NCI-H446 (cell line): ENCODE measurements around the gene P2RY11.

ENCODE experiments used
- DNase-seq, 2 experiments: peaks; one replicate each; lab custom pipeline; 2025; lab: John Stamatoyannopoulos, UW

P2RY11 gene

GRCh38 chr19:10141479-10141878 lies 30.0 kb downstream of the P2RY11 start:
- DNase-seq, result no peak

GRCh38 chr19:10141973-10142372 lies 30.5 kb downstream of the P2RY11 start:
- DNase-seq, result no peak

GRCh38 chr19:10142701-10143375 lies 31.3 kb downstream of the P2RY11 start:
- DNase-seq, result no peak

GRCh38 chr19:10143681-10144080 lies 32.2 kb downstream of the P2RY11 start:
- DNase-seq, result no peak

- DNase-seq, result no peak
Measured at GRCh38 chr19:10144361-10144760, 32.9 kb downstream of the P2RY11 start.

- no peak for DNase-seq
Measured at GRCh38 chr19:10145031-10145430, 33.5 kb downstream of the P2RY11 start.

- no peak for DNase-seq
Measured at GRCh38 chr19:10146142-10146541, 34.6 kb downstream of the P2RY11 start.

- DNase-seq, result no peak
Measured at GRCh38 chr19:10149427-10149826, 37.9 kb downstream of the P2RY11 start.

- DNase-seq, result no peak
Measured at GRCh38 chr19:10151521-10151920, 40.0 kb downstream of the P2RY11 start.

GRCh38 chr19:10152100-10152499 lies 40.6 kb downstream of the P2RY11 start:
- no peak for DNase-seq

- no peak for DNase-seq
Measured at GRCh38 chr19:10155839-10156238, 44.3 kb downstream of the P2RY11 start.

GRCh38 chr19:10158071-10158470 lies 46.6 kb downstream of the P2RY11 start:
- DNase-seq, result no peak

- no peak for DNase-seq
Measured at GRCh38 chr19:10158485-10158884, 47.0 kb downstream of the P2RY11 start.

GRCh38 chr19:10159610-10160009 lies 48.1 kb downstream of the P2RY11 start:
- no peak for DNase-seq

GRCh38 chr19:10163536-10163935 lies 52.0 kb downstream of the P2RY11 start:
- no peak for DNase-seq
